SH-SY5Y (cell line): ENCODE data around the gene ADRA1B.

Experiments used
- GATA2 ChIP-seq: IDR thresholded peaks from 2 replicates; pipeline ENCODE4 v1.6.1; 2011; ENCODE audit warnings: mild to moderate bottlenecking, low read depth, low read length
- GATA3 ChIP-seq: IDR thresholded peaks from 2 replicates; pipeline ENCODE4 v1.6.1; 2011; ENCODE audit warnings: low read depth, mild to moderate bottlenecking, low read length, moderate library complexity

The ADRA1B gene

GRCh38 chr5:159982421-159983173 is 66.3 kb downstream of the ADRA1B start:
- TF ChIP-seq GATA3 (no peak), GATA2 (no peak)

- no peak for TF ChIP-seq GATA3
Observed at GRCh38 chr5:159987031-159987674, 70.9 kb downstream of the ADRA1B start.

- no peak for TF ChIP-seq GATA3
- TF ChIP-seq GATA2, result no peak
Observed at GRCh38 chr5:159990506-159990905, 74.2 kb downstream of the ADRA1B start.

GRCh38 chr5:159992566-159992965 is 76.3 kb downstream of the ADRA1B start:
- no peak for TF ChIP-seq GATA3
- no peak for TF ChIP-seq GATA2

GRCh38 chr5:159993194-159993593 is 76.9 kb downstream of the ADRA1B start:
- TF ChIP-seq GATA3, result no peak
- TF ChIP-seq GATA2, result no peak

- no peak for TF ChIP-seq GATA2
- no peak for TF ChIP-seq GATA3
Observed at GRCh38 chr5:159995907-159996306, 79.6 kb downstream of the ADRA1B start.

GRCh38 chr5:160001457-160001856 is 85.2 kb downstream of the ADRA1B start:
- TF ChIP-seq GATA3, result no peak
- no peak for TF ChIP-seq GATA2

- TF ChIP-seq GATA2 (no peak), GATA3 (no peak)
Observed at GRCh38 chr5:160007514-160007913, 91.2 kb downstream of the ADRA1B start.

- TF ChIP-seq GATA3, result no peak
- no peak for TF ChIP-seq GATA2
Observed at GRCh38 chr5:160008877-160009590, 92.8 kb downstream of the ADRA1B start, which contains the start of gene TTC1. Gene TTC1 (plus strand): TSS chr5:160009139. CDS start chr5:160010529, 1,390 bp downstream.

- TF ChIP-seq GATA3, result no peak
- no peak for TF ChIP-seq GATA2
Observed at GRCh38 chr5:160009591-160009989, 93.3 kb downstream of the ADRA1B start.

- TF ChIP-seq GATA3 (no peak), GATA2 (no peak)
Observed at GRCh38 chr5:160011471-160011870, 95.2 kb downstream of the ADRA1B start.

- TF ChIP-seq GATA2 (no peak), GATA3 (no peak)
Observed at GRCh38 chr5:160018945-160019625, 102.8 kb downstream of the ADRA1B start.

- TF ChIP-seq GATA2 (no peak), GATA3 (no peak)
Observed at GRCh38 chr5:160020266-160020770, 104.0 kb downstream of the ADRA1B start.

GRCh38 chr5:160020964-160021363 is 104.7 kb downstream of the ADRA1B start:
- TF ChIP-seq GATA2 (no peak), GATA3 (no peak)
